ENCODE measurements around the gene SLC4A4. TPM values are rescaled to one million over a fixed set of nuclear protein-coding genes. Genes with fewer than 3 reads are reported as not detected.

The SLC4A4 gene
- total and polyA plus RNA-seq, 7 donors = 3.0 to 21.3 (median 4.8) TPM

DNA sequence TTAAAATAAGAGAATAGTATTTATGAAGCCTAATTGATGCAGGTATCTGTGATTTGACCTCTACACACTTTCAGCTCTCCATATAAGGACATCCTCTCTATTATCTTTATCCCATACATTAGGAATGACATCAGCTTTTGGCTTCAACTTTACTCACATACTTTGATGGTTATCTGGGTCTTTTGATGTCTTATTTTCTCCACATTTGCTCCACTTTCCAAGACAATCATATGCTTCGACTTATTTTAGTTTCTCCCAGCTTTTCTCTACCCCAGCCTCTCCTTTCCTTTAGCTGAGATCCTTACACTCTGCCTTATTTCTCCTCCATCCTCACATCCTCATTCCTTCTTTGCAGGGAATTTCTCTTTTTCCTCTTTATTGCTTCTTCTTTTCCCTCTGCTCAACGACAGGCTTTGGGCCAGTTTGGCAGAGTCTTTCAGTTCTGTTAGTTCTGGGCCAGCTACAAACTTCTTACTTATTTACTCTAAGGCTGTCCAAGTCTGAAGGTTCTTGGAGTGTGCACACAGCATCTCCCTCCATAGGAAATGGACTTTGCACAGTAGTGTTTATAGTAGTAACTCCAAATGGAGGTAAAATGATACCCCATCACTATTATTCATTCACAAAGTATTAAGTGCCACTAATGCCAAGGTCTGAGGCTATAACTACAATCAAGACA, 50.5 kb downstream of the SLC4A4 start:
- Histone ChIP-seq H3K4me3 (no peak overlapping the region), H3K27me3 (no peaks in the 10 kb centered on the region), H3K27ac (no peak overlapping the region), H3K9me3 (no peaks in the 10 kb centered on the region), H3K4me1 (peaks cover 0 to 12% (median 9%) of the 10 kb centered on the region in 4 donors), H3K36me3 (no peaks in the 10 kb centered on the region)
- 41 to 68% methylated on average over 2 of the region's 2 CpGs for WGBS, 2 donors
- peak; percentile 65 for DNase-seq
- intact Hi-C loops (cut with DNase I) = no loop called here
- no peak for TF ChIP-seq EP300 (IDR thresholded peaks at IDR 0.05)
- TF ChIP-seq POLR2A (IDR thresholded peaks at IDR 0.05) = no peak
- TF ChIP-seq POLR2AphosphoS5 (IDR thresholded peaks at IDR 0.05) = no peak
- TF ChIP-seq CTCF (IDR thresholded peaks at IDR 0.05) = no peak

DNA sequence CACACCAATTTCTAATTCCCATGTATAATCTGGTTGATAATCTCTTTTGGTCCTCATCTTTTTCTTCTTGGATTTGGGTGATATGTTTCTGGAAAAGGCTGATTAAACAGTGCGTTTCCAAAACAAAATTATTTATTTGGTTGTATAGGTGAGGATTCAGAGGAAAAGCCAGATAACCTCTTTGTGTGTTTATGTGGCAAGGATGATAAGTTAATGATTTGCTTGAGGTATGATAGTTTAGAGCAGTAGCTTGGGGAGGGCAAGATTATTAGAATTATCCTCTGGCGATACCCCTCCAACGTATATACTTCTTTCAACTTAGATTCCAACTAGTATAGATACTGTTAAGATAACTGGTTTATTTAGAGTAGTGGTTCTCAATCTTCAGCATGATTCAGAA, 53.3 kb downstream of the SLC4A4 start:
- intact Hi-C loops (cut with DNase I) = no loop called here
- 94 to 95% methylated on average over 3 of the region's 3 CpGs for WGBS, 2 donors

GRCh38 chr4:71396382-71396781, 57.6 kb downstream of the SLC4A4 start:
- no peak for DNase-seq
- TF ChIP-seq EP300 (IDR thresholded peaks at IDR 0.05) (no peak), CTCF (IDR thresholded peaks at IDR 0.05) (no peak), POLR2AphosphoS5 (IDR thresholded peaks at IDR 0.05) (no peak), POLR2A (IDR thresholded peaks at IDR 0.05) (no peak)
- 83 to 91% methylated on average over 1 of the region's 1 CpG for WGBS, 2 donors

More for the DNA sequence above, 53.3 kb downstream of the SLC4A4 start:
- no peaks in the 10 kb centered on the region for H3K9me3 ChIP-seq
- no peaks in the 10 kb centered on the region for H3K36me3 ChIP-seq
- no peak overlapping the region for H3K4me3 ChIP-seq
- no peaks in the 10 kb centered on the region for H3K27me3 ChIP-seq
- no peak overlapping the region for H3K27ac ChIP-seq
- H3K4me1 ChIP-seq = peaks cover 0 to 12% (median 9%) of the 10 kb centered on the region in 4 donors
- DNase-seq = no peak
- TF ChIP-seq POLR2A (IDR thresholded peaks at IDR 0.05) = no peak
- no peak for TF ChIP-seq CTCF (IDR thresholded peaks at IDR 0.05)
- no peak for TF ChIP-seq EP300 (IDR thresholded peaks at IDR 0.05)
- no peak for TF ChIP-seq POLR2AphosphoS5 (IDR thresholded peaks at IDR 0.05)

GRCh38 chr4:71400810-71401209, 62.0 kb downstream of the SLC4A4 start:
- peaks cover 0 to 4% (median 0%) of the 10 kb centered on the region in 4 donors for H3K4me1 ChIP-seq
- H3K9me3 ChIP-seq = no peaks in the 10 kb centered on the region
- intact Hi-C loops (cut with DNase I) = no loop called here
- no peaks in the 10 kb centered on the region for H3K36me3 ChIP-seq
- no peak overlapping the region for H3K27ac ChIP-seq
- no peak for DNase-seq
- TF ChIP-seq CTCF (IDR thresholded peaks at IDR 0.05) (no peak), POLR2A (IDR thresholded peaks at IDR 0.05) (no peak), EP300 (IDR thresholded peaks at IDR 0.05) (no peak), POLR2AphosphoS5 (IDR thresholded peaks at IDR 0.05) (no peak)
- no peak overlapping the region for H3K4me3 ChIP-seq
- no peaks in the 10 kb centered on the region for H3K27me3 ChIP-seq

More at GRCh38 chr4:71396382-71396781, 57.6 kb downstream of the SLC4A4 start:
- H3K27ac ChIP-seq = no peak overlapping the region
- no peak overlapping the region for H3K4me3 ChIP-seq
- H3K36me3 ChIP-seq = no peaks in the 10 kb centered on the region
- no peaks in the 10 kb centered on the region for H3K27me3 ChIP-seq
- peaks cover 0 to 4% (median 0%) of the 10 kb centered on the region in 4 donors for H3K4me1 ChIP-seq
- intact Hi-C loops (cut with DNase I) = no loop called here
- H3K9me3 ChIP-seq = no peaks in the 10 kb centered on the region

DNA sequence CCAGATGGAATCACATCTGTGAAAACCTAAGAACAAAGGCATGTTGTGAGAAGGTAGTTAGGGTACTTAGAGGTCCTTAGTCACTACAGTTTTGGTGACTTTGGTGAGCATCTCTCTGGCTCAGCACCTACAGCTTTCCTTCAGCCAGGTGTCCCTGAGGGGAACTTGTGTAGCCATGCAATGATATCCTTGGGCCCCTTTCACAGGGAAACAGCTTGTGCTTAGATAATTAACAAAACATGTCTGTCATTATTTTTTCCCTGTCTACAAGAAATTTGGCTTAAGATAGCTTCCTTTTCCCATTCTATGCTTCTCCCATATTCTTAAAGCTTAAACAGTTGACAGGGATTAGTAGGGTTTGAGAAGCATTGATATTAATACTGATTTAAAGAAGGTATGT, 63.8 kb downstream of the SLC4A4 start:
- H3K9me3 ChIP-seq = no peaks in the 10 kb centered on the region
- no peaks in the 10 kb centered on the region for H3K27me3 ChIP-seq
- H3K4me3 ChIP-seq = no peak overlapping the region
- TF ChIP-seq POLR2AphosphoS5 (IDR thresholded peaks at IDR 0.05) = no peak
- no peak for TF ChIP-seq POLR2A (IDR thresholded peaks at IDR 0.05)
- no peak for TF ChIP-seq CTCF (IDR thresholded peaks at IDR 0.05)
- TF ChIP-seq EP300 (IDR thresholded peaks at IDR 0.05) = no peak
- no peak for DNase-seq
- peaks cover 0 to 4% (median 0%) of the 10 kb centered on the region in 4 donors for H3K4me1 ChIP-seq
- no peak overlapping the region for H3K27ac ChIP-seq
- intact Hi-C loops (cut with DNase I) = no loop called here
- no peaks in the 10 kb centered on the region for H3K36me3 ChIP-seq

All from sigmoid colon (tissue), 7 donors.